ENCODE measurements around the gene DUSP23. TPM values are rescaled to one million over a fixed set of nuclear protein-coding genes. Genes with fewer than 3 reads are reported as not detected.

The DUSP23 gene
- 27.0 TPM for total RNA-seq

DNA sequence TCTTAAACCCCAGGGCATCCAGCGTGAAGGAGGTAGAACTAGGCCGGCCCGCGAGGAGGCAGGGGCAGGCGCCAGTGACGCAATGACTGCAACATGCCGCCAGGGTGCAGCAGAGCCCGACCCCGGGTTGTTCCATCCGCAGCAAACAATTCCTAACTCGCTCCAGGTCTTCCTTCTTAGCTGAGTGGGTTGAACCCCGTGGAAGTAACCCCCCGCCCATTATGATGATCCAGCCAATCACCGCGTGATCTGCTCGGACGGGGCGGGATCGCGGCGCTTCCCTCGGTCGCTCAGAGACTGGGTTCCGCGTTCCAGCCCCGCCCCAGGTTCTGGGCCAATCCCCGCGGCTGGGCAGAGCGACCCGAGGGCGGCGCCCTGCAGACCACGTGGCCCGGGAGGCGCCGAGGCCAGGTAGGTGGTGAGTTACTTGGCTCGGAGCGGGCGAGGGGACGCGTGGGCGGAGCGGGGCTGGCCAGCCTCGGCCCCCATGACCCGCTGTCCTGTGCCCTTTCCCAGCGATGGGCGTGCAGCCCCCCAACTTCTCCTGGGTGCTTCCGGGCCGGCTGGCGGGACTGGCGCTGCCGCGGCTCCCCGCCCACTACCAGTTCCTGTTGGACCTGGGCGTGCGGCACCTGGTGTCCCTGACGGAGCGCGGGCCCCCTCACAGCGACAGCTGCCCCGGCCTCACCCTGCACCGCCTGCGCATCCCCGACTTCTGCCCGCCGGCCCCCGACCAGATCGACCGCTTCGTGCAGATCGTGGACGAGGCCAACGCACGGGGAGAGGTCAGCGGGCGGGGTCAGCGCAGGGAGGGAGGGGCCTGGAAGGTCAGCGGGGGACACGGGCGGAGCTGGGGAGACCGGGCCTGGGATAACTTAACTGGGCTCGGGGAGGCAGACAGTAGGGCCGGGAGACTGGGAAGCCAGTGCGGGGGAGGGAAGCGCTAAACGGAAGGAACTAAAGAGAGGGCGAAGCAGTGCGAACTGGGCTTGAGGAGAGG is at the start of gene DUSP23:
DUSP23 (plus strand) TSS at position 380 of the 1,000 bp plus-strand sequence; CDS start at position 519, 139 bp downstream.

GRCh38 chr1:159802111-159802510 is 21.3 kb downstream of the DUSP23 start, which contains the start of gene FCRL6:
FCRL6 (plus strand) TSS chr1:159802360; CDS start chr1:159802425, 65 bp downstream.

GRCh38 chr1:159826441-159827101 is 45.8 kb downstream of the DUSP23 start, which contains the start of gene SLAMF8:
SLAMF8 (plus strand) TSS chr1:159826873; CDS start chr1:159826899, 26 bp downstream.

Other genes starting within 250 kb of the DUSP23 start
- not detected for gene OR10J5, start 245.0 kb upstream of the DUSP23 start, total RNA-seq
- gene APCS, start 193.1 kb upstream of the DUSP23 start, total RNA-seq = not detected
- not detected for gene CRP, start 66.4 kb upstream of the DUSP23 start, total RNA-seq
- not detected for gene FCRL6, start 21.4 kb downstream of the DUSP23 start, total RNA-seq
- 0.88 TPM for gene SLAMF8, start 45.9 kb downstream of the DUSP23 start, total RNA-seq
- gene VSIG8, start 81.7 kb downstream of the DUSP23 start, total RNA-seq = 0.23 TPM
- 0.41 TPM for gene CFAP45, start 119.2 kb downstream of the DUSP23 start, total RNA-seq
- gene TAGLN2, start 144.5 kb downstream of the DUSP23 start, total RNA-seq = 109 TPM
- gene IGSF9, start 164.7 kb downstream of the DUSP23 start, total RNA-seq = 5.8 TPM
- gene SLAMF9, start 173.3 kb downstream of the DUSP23 start, total RNA-seq = not detected

Measured in metanephros (tissue), 1 donor.